Vagina (tissue), 2 donors: ENCODE measurements around the gene PLEKHG4B.

ENCODE experiments used
- POLR2A ChIP-seq, 2 donors: fragments of 450-650 bp; IDR thresholded peaks; one replicate each; pipeline ENCODE4 v1.6.1; 2017; ENCODE audit warnings: antibody characterized with exemption in 2 of 2, mild to moderate bottlenecking in 2 of 2, moderate library complexity in 2 of 2
- POLR2AphosphoS5 ChIP-seq, 2 donors: sonication (generic); formaldehyde crosslinking; IDR thresholded peaks; one replicate each; pipeline ENCODE4 v1.9.0; 2017; ENCODE audit warnings: antibody characterized with exemption in 2 of 2, mild to moderate bottlenecking in 2 of 2, low read depth in 1 of 2; ENCODE audit not compliant: insufficient read depth in 1 of 2
- TF ChIP-seq, protein P1 (sequence below), 3 experiments: fragments of 450-650 bp in 2 of 3; fragments of 200-600 bp in 1 of 3; sonication (generic) in 1 of 3; IDR thresholded peaks; one replicate each; pipeline ENCODE4 v1.5.1; 2017 to 2019; ENCODE audit warnings: antibody characterized with exemption in 3 of 3, mild to moderate bottlenecking in 2 of 3, moderate library complexity in 2 of 3

DNA sequence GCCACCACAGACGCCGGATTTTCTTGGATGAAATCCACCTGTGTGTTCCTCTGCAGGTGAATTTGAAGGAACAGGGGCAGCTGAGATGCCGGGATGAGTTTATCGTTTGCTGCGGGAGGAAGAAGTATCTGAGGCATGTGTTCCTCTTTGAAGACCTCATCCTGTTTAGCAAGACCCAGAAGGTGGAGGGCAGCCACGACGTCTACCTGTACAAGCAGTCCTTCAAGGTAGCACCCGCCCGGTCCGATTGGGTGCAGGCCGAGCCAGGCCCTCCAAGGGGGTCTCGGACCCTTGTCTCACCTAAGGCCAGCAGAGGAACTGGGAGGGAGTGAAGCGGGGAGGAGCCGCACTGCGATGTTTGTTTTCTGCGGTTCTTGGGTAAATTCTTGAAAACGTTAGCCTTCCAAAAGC is 80.9 kb downstream of the PLEKHG4B start:
- TF ChIP-seq, protein P1, sequence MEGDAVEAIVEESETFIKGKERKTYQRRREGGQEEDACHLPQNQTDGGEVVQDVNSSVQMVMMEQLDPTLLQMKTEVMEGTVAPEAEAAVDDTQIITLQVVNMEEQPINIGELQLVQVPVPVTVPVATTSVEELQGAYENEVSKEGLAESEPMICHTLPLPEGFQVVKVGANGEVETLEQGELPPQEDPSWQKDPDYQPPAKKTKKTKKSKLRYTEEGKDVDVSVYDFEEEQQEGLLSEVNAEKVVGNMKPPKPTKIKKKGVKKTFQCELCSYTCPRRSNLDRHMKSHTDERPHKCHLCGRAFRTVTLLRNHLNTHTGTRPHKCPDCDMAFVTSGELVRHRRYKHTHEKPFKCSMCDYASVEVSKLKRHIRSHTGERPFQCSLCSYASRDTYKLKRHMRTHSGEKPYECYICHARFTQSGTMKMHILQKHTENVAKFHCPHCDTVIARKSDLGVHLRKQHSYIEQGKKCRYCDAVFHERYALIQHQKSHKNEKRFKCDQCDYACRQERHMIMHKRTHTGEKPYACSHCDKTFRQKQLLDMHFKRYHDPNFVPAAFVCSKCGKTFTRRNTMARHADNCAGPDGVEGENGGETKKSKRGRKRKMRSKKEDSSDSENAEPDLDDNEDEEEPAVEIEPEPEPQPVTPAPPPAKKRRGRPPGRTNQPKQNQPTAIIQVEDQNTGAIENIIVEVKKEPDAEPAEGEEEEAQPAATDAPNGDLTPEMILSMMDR (IDR thresholded peaks at IDR 0.05) = no peak
- TF ChIP-seq POLR2A (IDR thresholded peaks at IDR 0.05) (no peak), POLR2AphosphoS5 (IDR thresholded peaks at IDR 0.05; ENCODE audit: insufficient read depth in 1 of 2, low read depth in 1 of 2) (no peak)
